H7 (cell line): ENCODE results near the gene TBCK. TPM values are rescaled to one million over a fixed set of nuclear protein-coding genes. Genes with fewer than 3 reads are reported as not detected.
"Not testable (repeated sequence)": the region's sequence is repeated elsewhere in the genome, so short reads cannot be mapped to it uniquely, and the experiment has no call there.

Source experiments
- DNase-seq: peaks from one replicate; pipeline ENCODE4 v3.0.0; 2012
- H3K27me3 ChIP-seq: 2 replicates; pipeline ENCODE4 v1.6.0; 2011; ENCODE audit warnings: mild to moderate bottlenecking, low read length; ENCODE audit not compliant: control insufficient read depth, insufficient read depth
- H3K36me3 ChIP-seq: replicated peaks from 2 replicates; pipeline ENCODE4 v1.5.1; 2011; ENCODE audit warnings: low read length; ENCODE audit not compliant: control insufficient read depth, insufficient read depth
- H3K4me3 ChIP-seq: 2 replicates; pipeline ENCODE4 v1.5.1; 2011; ENCODE audit warnings: low read depth, mild to moderate bottlenecking, control low read depth, low read length, moderate library complexity; ENCODE audit not compliant: insufficient read depth
- total RNA-seq: library from RNA; depleted of rRNA; stranded (reverse); fragments of >200 nt; shearing (Covaris generic); gene quantifications from 2 replicates; pipeline ENCODE4 v1.2.3, GENCODE V29; 2014

Gene TBCK
- total RNA-seq, 1 experiment from 2014 or later, result 23.9 TPM

DNA sequence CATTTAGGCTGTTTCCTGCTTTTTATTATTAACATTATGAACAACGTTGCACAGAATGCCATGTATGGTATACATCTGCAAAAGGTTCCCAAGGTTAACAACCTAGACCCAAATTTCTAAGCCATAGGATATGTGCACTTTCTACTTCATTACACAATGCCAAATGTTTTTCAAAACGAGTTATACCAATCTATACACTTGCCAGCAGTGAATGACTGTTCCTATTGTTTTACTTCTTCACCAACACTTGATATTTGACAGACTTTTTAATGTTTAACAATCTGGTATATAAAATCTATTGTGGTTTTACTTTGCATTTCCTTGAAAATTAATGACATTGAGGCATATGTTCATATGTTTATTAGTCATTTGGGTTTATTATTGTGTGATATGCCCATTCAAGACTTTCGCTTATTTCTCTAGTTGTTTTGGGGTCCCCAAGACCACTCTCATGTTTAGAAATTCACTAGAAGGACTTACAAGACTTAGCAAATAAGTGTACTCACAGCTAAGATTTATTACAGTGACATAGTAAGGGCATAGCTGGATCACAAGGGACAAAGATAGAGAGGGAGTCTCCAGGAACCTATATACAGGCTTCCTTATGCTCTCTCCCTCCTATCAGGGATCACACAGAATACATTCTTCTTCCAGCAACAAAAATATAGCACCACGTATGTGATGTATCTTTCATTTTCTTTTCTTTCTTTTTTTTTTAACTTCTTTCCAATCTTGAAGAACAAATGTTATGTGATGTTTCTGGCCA is 62.5 kb downstream of the TBCK start:
- no peak for DNase-seq
- Histone ChIP-seq H3K36me3 (no peaks in the 10 kb centered on the region; the same call in 1 of the 2 replicates), H3K4me3 (no peak overlapping the region), H3K27me3 (no peaks in the 10 kb centered on the region)

GRCh38 chr4:106247600-106247999 is 68.4 kb downstream of the TBCK start:
- Histone ChIP-seq H3K27me3 (no peaks in the 10 kb centered on the region), H3K36me3 (no peaks in the 10 kb centered on the region; the same call in 1 of the 2 replicates), H3K4me3 (no peak overlapping the region)
- no peak for DNase-seq

DNA sequence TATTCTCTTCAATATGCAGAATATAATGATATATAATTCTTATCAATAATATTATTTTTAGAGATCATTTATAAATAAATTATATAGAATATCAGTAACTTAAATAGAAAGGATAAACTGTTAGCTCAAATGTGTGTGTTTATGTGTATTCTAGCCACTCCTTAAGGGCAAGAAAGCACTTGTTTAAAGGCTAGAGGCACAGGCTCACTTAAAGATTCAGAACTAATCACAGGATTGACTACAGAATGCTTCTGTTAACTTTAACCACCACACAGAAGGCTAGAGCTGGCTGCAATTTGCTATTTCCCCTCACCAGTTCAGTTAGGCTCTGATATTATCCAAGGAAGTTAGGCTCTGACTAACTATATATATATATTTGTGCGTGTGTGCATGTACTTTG is 69.6 kb downstream of the TBCK start:
- Histone ChIP-seq H3K36me3 (no peaks in the 10 kb centered on the region; the same call in 1 of the 2 replicates), H3K27me3 (no peaks in the 10 kb centered on the region), H3K4me3 (no peak overlapping the region)
- no peak for DNase-seq

- Histone ChIP-seq H3K27me3 (no peaks in the 10 kb centered on the region), H3K36me3 (no peaks in the 10 kb centered on the region), H3K4me3 (no peak overlapping the region)
- no peak for DNase-seq
These were observed 70.8 kb downstream of the TBCK start for GRCh38 chr4:106245176-106245575.

- Histone ChIP-seq H3K27me3 (no peaks in the 10 kb centered on the region), H3K4me3 (no peak overlapping the region), H3K36me3 (no peaks in the 10 kb centered on the region)
- no peak for DNase-seq
These were observed 75.3 kb downstream of the TBCK start for GRCh38 chr4:106240699-106241098.

GRCh38 chr4:106238820-106239420 is 77.1 kb downstream of the TBCK start:
- H3K27me3 ChIP-seq, result no peaks in the 10 kb centered on the region
- H3K36me3 ChIP-seq, result no peaks in the 10 kb centered on the region
- H3K4me3 ChIP-seq, result no peak overlapping the region
- DNase-seq, result peak; percentile 19

GRCh38 chr4:106231931-106232330 is 84.1 kb downstream of the TBCK start:
- peaks cover 3% of the 10 kb centered on the region; the same call in 1 of the 2 replicates for H3K36me3 ChIP-seq
- H3K4me3 ChIP-seq, result no peak overlapping the region
- H3K27me3 ChIP-seq, result no peaks in the 10 kb centered on the region
- DNase-seq, result no peak

DNA sequence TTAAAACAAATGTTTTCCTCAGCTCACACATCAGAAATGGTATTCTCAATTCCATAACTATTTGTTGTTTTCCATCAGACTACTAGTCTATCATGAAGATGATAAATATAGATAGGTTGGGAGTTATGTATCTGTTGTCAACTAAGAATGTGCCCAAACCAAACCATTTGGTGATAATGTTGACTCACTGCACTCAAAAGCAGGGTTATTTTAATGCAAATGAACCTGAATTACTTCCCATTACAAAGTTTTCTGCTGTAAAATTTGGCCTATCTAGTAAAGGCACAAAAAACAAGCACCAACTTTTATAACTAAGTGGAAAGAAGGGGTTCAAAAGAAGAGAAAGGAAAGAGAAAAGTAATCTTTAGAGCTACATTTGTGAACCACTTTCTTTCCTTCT is 93.5 kb downstream of the TBCK start:
- no peak for DNase-seq
- H3K27me3 ChIP-seq, result no peaks in the 10 kb centered on the region
- H3K36me3 ChIP-seq, result no peaks in the 10 kb centered on the region
- no peak overlapping the region for H3K4me3 ChIP-seq

DNA sequence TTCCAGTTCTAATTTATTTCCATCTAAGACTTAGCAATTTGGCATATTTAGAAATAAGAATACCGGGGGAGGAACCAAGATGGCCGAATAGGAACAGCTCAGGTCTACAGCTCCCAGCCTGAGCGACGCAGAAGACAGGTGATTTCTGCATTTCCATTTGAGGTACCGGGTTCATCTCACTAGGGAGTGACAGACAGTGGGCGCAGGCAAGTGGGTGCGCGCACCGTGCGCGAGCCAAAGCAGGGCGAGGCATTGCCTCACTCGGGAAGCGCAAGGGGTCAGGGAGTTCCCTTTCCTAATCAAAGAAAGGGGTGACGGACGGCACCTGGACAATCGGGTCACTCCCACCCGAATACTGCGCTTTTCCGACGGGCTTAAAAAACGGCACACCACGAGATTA is 102.7 kb downstream of the TBCK start:
- H3K27me3 ChIP-seq, H3K36me3 ChIP-seq, DNase-seq: not testable (repeated sequence)
- peak overlapping the region; percentile 26; the same call in 1 of the 2 replicates for H3K4me3 ChIP-seq

DNA sequence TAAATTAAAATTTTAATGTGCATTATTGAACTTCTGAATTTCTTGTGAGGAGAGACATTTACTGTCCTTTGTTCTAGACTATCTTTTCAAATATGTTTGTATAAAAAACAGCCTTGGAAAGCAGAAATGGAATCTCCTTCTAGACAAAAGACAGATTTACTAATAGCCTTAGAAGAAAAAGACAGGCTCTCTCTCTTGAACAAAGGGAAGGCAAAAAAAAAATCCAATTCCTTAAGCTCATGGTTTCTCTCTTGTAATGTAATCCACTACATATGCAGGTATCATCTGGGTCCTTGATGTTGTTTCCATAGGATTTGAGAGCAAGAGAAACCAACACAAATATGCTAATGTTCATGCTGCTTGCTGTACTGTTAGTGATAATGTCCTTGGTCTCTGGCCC is 106.0 kb downstream of the TBCK start:
- DNase-seq, result peak; percentile 24
- Histone ChIP-seq H3K4me3 (no peak overlapping the region), H3K36me3 (no peaks in the 10 kb centered on the region; the same call in 1 of the 2 replicates), H3K27me3 (no peaks in the 10 kb centered on the region)

GRCh38 chr4:106208481-106209460 is 107.2 kb downstream of the TBCK start:
- no peak overlapping the region for H3K4me3 ChIP-seq
- H3K36me3 ChIP-seq, result no peaks in the 10 kb centered on the region; the same call in 1 of the 2 replicates
- no peaks in the 10 kb centered on the region for H3K27me3 ChIP-seq
- DNase-seq, result peak; percentile 16

- no peak for DNase-seq
- H3K27me3 ChIP-seq, result no peaks in the 10 kb centered on the region
- no peaks in the 10 kb centered on the region for H3K36me3 ChIP-seq
- H3K4me3 ChIP-seq, result no peak overlapping the region
These were observed 114.6 kb downstream of the TBCK start for GRCh38 chr4:106201373-106201772.

- DNase-seq, result no peak
- no peaks in the 10 kb centered on the region; the same call in 1 of the 2 replicates for H3K36me3 ChIP-seq
- H3K4me3 ChIP-seq, result no peak overlapping the region
- no peaks in the 10 kb centered on the region for H3K27me3 ChIP-seq
These were observed 120.5 kb downstream of the TBCK start for GRCh38 chr4:106195435-106195950.

DNA sequence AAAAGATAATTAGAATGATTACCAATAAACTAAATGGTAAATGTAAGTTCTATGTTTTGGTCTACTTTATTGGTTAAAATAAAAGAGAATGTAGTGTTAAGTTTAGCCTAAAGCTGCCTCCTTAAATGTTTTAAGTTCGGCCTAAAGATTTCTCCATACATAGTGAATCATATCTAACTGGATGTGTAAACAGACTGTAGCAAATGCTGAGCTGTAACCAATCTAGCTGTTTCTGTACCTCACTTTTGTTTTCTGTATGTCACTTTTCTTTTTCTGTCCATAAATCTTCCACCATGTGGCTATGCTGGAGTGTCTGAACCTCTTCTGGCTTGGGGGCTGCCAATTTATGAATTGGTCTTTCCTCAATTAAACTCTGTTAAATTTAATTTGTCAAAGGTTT is 121.2 kb downstream of the TBCK start:
- Histone ChIP-seq H3K27me3 (no peaks in the 10 kb centered on the region), H3K36me3 (no peaks in the 10 kb centered on the region; the same call in 1 of the 2 replicates), H3K4me3 (no peak overlapping the region)
- DNase-seq, result no peak
